ENCODE results near the gene SMOC1. TPM values are rescaled to one million over a fixed set of nuclear protein-coding genes. Genes with fewer than 3 reads are reported as not detected.

Gene SMOC1
- total RNA-seq, 1 donor from 2014 or later: 0.38 TPM

DNA sequence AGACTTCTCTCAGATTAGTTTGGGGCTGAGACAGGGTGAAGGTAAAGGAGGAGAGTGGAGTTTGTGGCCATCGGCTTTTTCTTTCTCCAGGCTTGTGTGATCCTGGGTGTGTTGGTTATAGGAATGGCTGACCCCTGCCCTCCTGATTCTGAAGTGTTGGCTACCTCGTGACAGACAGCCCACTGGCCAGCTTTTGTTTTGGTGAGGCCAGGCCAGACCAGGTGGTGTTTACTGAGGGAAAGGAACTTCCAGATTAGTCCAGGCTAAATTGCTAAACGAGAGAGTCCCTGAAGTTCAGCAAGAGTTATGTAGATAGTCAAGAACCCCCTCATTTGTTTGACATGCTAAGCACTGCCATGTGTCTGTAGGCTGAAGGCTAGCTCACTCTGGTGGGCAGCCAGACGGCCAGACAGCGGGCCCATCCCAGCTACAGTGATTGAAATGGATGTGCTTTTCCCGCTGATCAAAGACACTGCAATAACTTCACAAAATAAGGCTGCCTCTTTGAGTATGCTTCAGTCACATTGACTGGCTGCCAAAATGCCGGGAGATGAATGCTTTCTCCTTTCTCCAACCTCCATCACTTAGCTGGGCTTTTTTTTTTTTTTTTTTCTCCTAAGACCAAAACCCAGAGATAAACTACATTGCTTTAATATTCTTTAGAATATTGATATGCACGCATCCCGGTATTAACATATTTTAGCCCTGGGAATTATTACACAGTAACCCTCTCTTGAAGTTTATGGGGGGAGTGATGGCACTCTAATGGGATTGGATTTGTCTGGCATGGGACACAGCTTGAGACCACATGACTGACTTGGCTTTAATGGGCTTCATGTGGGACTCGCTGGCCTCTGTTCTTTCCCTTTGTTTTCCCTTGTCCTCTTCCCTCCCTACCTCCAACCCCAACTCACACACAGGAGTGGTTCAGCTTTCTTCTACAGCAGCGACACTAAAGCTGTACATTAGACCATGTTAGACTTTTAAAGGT lies 76.9 kb downstream of the SMOC1 start:
- H3K4me1 Mint-ChIP-seq (ENCODE audit: unreplicated experiment): no peaks in the 10 kb centered on the region
- DNase-seq (ENCODE audit: low spot score): no peak
- no peaks in the 10 kb centered on the region for H3K9me3 Mint-ChIP-seq (ENCODE audit: unreplicated experiment)
- TF ChIP-seq, protein P1, sequence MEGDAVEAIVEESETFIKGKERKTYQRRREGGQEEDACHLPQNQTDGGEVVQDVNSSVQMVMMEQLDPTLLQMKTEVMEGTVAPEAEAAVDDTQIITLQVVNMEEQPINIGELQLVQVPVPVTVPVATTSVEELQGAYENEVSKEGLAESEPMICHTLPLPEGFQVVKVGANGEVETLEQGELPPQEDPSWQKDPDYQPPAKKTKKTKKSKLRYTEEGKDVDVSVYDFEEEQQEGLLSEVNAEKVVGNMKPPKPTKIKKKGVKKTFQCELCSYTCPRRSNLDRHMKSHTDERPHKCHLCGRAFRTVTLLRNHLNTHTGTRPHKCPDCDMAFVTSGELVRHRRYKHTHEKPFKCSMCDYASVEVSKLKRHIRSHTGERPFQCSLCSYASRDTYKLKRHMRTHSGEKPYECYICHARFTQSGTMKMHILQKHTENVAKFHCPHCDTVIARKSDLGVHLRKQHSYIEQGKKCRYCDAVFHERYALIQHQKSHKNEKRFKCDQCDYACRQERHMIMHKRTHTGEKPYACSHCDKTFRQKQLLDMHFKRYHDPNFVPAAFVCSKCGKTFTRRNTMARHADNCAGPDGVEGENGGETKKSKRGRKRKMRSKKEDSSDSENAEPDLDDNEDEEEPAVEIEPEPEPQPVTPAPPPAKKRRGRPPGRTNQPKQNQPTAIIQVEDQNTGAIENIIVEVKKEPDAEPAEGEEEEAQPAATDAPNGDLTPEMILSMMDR (IDR thresholded peaks at IDR 0.05; ENCODE audit: unreplicated experiment): no peak
- H3K36me3 Mint-ChIP-seq (ENCODE audit: low read depth, unreplicated experiment): no peaks in the 10 kb centered on the region
- no peak overlapping the region for H3K27ac Mint-ChIP-seq (ENCODE audit: unreplicated experiment)
- no peak overlapping the region for H3K4me3 Mint-ChIP-seq (ENCODE audit: unreplicated experiment)
- H3K27me3 Mint-ChIP-seq (ENCODE audit: unreplicated experiment): no peaks in the 10 kb centered on the region

DNA sequence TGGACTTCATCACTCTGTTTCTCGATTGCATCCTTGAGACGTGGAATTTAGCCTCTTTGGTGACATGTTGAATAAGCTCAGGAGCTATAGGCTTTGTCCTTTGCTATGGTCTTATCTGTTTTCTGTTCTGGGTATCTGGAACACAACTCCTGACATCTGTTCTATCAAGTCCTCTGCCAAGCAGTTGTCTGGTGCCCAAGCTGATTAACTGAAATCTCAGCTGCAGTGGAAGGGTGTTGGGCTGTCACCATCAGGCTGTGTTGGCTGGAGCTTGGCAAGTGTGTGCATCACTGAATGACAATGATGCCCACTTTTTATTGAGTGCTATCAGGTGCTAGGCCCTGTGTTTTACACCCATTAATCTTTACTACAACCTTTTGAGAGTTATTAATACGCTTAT lies 77.8 kb downstream of the SMOC1 start:
- Mint-ChIP-seq H3K9me3 (ENCODE audit: unreplicated experiment) (no peaks in the 10 kb centered on the region), H3K4me1 (ENCODE audit: unreplicated experiment) (no peaks in the 10 kb centered on the region), H3K27ac (ENCODE audit: unreplicated experiment) (no peak overlapping the region), H3K36me3 (ENCODE audit: low read depth, unreplicated experiment) (no peaks in the 10 kb centered on the region), H3K4me3 (ENCODE audit: unreplicated experiment) (no peak overlapping the region), H3K27me3 (ENCODE audit: unreplicated experiment) (no peaks in the 10 kb centered on the region)
- TF ChIP-seq, protein P1 (IDR thresholded peaks at IDR 0.05; ENCODE audit: unreplicated experiment): no peak
- DNase-seq (ENCODE audit: low spot score): no peak

GRCh38 chr14:69957986-69958385 lies 78.8 kb downstream of the SMOC1 start:
- TF ChIP-seq, protein P1 (IDR thresholded peaks at IDR 0.05; ENCODE audit: unreplicated experiment): no peak
- Mint-ChIP-seq H3K9me3 (ENCODE audit: unreplicated experiment) (no peaks in the 10 kb centered on the region), H3K36me3 (ENCODE audit: low read depth, unreplicated experiment) (no peaks in the 10 kb centered on the region), H3K27ac (ENCODE audit: unreplicated experiment) (no peak overlapping the region), H3K4me1 (ENCODE audit: unreplicated experiment) (no peaks in the 10 kb centered on the region), H3K4me3 (ENCODE audit: unreplicated experiment) (no peak overlapping the region), H3K27me3 (ENCODE audit: unreplicated experiment) (no peaks in the 10 kb centered on the region)
- no peak for DNase-seq (ENCODE audit: low spot score)

DNA sequence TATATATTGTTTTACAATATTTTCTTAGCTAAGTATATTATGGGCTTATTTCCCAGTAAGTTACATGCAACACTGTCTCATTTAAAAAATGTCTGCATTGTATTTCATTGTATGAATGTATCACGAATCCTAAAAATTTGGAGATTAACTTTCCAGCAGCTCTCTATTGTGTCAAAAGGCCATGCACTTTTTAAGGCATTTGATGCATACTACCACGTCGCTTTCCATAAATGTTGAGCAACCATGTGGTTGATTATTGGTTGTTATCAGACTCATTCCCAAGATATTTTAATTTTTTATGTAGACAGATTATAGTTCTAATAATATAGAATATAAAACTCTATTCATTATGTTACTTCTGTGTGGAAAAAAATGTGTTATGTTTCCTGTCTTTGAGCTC lies 79.9 kb downstream of the SMOC1 start:
- no peaks in the 10 kb centered on the region for H3K4me1 Mint-ChIP-seq (ENCODE audit: unreplicated experiment)
- no peaks in the 10 kb centered on the region for H3K9me3 Mint-ChIP-seq (ENCODE audit: unreplicated experiment)
- H3K27me3 Mint-ChIP-seq (ENCODE audit: unreplicated experiment): no peaks in the 10 kb centered on the region

More for the DNA sequence above, 79.9 kb downstream of the SMOC1 start:
- no peak for DNase-seq (ENCODE audit: low spot score)
- Mint-ChIP-seq H3K4me3 (ENCODE audit: unreplicated experiment) (no peak overlapping the region), H3K36me3 (ENCODE audit: low read depth, unreplicated experiment) (no peaks in the 10 kb centered on the region), H3K27ac (ENCODE audit: unreplicated experiment) (no peak overlapping the region)
- TF ChIP-seq, protein P1 (IDR thresholded peaks at IDR 0.05; ENCODE audit: unreplicated experiment): no peak
